Caki2 (cell line): ENCODE data around the gene HYI. TPM values are rescaled to one million over a fixed set of nuclear protein-coding genes. Genes with fewer than 3 reads are reported as not detected.
A peak's percentile ranks its signal among the peaks of the same experiment; 100 is the strongest.
"Not testable (repeated sequence)": the region's sequence is repeated elsewhere in the genome, so short reads cannot be mapped to it uniquely, and the experiment has no call there.

Experiments
- DNase-seq: peaks from one replicate; pipeline ENCODE4 v3.0.0-alpha.2; 2015; ENCODE audit warnings: low read depth
- in situ Hi-C: cut with HindIII; loops from 2 replicates; pipeline ENCODE4 v1.10.0; 2016; ENCODE audit warnings: low sequenced_read_pairs, low pct_unique_long_range_greater_than_20kb, mixed read lengths
- total RNA-seq: library from RNA; depleted of rRNA; stranded (reverse); fragments of >200 nt; shearing (Covaris generic); gene quantifications from 2 replicates; pipeline ENCODE4 v1.2.3, GENCODE V29; 2014; ENCODE audit warnings: low replicate concordance

HYI gene
- total RNA-seq, 1 experiment from 2014 or later = 79.4 TPM

DNA sequence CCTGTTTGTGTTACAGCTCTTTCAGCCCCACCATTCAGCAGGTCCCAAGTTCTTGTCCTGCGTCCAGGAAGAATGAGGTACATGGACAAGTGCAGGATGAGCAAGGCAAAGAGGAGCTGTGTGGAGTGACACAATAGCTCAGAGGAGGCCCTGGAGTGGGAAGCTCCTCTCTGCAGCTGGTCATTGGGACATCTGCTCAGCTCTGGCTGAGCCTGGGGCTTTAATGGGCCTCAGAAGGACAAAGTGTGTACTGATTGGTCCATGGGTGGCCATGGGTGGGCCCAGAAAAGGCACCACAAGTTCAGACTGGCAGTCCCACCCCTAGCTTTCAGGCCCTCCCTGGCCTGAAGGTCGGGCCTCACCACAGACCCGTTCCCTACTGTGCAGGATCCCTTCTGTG lies 14.7 kb upstream of the HYI start:
- in situ Hi-C loops = no loop called here
- no peak for DNase-seq

DNA sequence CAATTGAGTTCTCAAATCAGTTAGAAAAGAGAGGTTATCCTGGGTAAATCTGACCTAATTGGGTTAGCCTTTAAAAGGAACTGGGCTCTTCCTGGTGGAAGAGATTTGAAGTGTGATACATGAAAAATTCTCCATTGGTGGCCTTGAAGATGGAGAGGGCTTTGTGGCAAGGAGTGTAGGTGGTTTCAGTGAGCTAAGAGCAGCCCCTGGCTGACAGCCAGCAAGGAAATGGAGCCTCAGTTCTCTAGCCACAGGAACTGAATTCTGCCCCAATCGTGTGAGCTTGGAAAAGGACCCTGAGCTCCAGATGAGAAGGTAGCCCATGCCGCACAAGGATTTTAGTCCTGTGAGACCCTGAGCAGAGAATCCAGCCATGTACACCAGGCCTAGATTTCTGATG lies 12.7 kb upstream of the HYI start:
- in situ Hi-C loops = no loop called here
- no peak for DNase-seq

DNA sequence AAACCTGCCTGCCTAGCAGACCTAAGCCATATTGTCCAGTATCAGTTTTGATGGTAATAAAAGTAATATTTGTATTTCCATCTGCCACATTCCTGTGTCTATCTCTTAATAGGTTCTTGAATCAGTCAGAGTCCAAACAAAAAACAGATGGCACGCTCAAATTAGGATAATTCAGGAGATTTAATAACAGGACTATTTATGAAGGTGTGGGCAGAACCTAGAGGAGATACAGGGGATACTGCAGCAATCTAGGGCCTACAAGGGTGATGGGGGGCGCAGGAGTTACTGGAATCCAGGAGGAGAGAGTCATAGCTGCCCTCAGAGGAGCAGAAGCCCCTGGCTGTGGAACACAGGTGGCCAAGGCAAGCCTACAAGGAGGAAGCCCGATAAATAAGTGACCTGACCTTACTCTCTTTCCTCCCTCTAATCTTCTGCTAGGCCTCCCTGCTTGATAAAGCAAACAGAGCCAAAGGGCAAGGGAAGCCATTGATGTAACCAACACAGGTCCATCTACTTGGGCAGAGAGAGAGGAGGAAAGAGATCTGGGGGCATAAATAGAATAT lies 11.9 kb upstream of the HYI start:
- DNase-seq = no peak
- in situ Hi-C loops = no loop called here

DNA sequence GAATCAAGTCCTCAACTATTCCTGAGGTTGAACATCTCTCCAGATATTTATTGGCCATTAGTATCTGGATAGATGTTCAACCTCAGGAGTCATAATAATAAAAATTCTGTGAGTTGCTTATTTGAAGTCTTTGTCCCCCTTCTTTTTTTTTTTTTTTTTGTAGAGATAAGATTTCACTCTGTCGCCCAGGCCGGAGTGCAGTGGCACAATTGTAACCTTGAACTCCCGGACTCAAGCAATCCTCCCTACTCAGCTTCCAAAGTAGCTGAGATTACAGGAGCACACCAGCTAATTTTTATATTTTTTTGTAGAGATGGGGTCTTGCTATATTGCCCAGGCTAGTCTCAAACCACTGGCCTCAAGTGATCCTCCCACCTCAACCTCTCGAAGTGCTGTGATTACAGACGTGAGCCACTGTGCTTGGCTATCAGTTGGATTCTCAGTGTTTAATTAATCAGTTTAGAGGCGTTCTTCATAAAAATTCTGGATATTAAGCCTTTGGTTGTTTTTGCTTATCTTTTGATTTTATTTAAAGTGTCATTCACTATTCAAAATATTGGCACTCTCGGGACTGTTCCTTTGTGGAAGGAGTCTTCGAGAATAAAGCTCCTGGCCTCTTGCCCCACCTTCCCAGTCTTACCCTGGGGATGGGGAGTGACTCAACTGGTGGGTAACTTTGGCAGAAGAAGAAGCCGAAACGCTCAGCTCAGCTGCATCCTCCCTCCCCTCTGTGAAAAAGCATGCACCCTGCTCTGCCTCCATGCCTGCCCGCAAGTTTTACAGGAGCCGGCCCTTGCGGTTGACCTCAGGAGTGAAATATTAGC lies 11.2 kb upstream of the HYI start:
- no peak for DNase-seq
- in situ Hi-C loops = no loop called here

DNA sequence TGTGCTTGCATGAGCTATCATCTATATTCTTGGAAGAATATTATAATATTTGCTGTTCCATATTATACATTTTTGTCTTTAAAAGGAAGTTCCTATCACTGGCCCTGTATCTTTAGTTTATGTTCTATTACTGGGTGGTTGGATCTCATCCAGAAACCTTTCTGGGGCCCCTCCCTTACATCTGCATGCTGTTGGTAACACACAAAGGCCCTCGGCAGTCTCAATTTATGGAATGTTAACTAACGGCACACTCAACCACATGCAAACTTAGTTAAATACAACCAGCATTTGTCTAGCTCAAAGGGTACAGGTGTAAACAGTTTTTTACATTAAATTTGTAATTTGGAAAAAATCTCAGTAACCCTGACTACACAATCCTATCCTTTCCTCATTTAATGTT lies 9.7 kb upstream of the HYI start:
- in situ Hi-C loops = no loop called here

DNA sequence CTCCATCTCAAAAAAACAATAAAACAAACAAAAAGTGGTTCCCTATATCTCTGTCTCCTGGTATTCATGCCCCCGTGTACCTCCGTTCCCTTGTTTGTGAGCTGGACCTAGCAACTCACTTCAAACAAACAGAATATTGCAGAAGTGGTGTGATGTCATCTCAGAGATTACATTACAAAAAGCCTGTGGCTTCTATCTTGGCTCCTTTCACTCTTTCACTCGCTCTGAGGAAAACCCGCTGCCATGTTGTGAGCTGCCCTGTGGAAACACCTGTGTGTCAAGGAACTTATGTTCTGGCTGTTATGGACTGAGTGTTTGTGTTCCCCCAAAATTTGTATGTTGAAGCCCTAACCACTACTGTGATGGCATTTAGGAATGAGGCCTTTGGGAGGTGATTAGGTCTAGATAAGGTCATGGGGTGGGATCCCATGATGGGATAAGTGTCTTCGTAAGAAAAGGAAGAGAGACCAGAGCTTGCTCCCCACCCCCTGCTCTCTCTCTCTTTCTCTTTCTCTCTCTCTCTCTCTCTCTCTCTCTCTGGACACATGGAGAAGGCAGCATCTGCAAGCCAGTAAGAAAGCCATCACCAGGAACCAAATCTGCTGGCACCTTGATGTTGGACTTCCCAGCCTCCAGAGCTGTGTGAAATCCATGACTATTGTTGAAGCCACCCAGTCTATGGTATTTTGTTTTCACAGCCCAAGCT lies 7.4 kb upstream of the HYI start:
- in situ Hi-C loops = no loop called here
- no peak for DNase-seq

More for the DNA sequence above, 9.7 kb upstream of the HYI start:
- DNase-seq = no peak

DNA sequence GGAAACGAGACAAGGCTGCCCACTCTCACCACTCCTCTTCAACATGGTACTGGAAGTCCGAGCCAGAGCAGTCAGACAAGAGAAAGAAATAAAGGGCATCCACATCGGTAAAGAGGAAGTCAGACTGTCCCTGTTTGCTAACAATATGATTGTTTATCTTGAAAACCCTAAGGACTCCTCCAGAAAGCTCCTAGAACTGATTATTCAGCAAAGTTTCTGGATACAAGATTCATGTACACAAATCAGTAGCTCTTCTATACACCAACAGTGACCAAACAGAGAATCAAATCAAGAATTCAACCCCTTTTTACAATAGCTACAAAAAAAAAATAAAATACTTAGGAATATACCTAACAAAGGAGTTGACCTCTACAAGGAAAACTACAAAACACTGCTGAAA lies 4.6 kb upstream of the HYI start:
- DNase-seq, in situ Hi-C loops: not testable (repeated sequence)

DNA sequence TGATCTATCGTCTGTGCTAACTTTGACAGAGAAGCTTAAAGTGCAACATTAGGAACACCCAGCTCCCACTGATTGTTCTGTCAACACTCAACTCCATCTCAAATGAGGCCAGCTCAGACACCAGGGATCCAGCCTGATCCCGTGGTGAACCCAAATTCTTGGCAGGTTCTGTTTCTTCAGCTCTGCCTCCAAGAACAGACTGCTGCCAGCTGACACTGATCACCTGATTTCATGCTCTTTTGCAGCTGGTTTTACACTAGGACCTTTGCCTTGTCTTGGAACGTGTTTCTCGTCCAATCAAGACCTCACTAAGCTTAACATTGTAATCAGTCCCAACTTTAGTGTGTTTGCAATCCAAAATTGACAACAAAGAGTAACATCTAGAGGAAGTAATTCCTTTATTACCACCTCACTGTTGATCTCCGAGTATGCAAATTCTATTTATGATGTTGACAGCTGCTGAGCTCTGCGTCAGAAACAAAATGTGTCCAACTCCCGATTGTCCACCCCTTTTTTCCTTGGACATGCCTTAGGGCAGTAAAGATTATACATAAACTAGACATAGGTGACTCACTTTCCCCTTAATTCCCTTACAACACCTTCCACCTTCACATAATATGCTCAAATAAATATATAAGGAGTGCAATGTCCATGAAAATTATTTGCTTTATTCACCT lies 1.6 kb upstream of the HYI start:
- in situ Hi-C loops = no loop called here
- DNase-seq = no peak

DNA sequence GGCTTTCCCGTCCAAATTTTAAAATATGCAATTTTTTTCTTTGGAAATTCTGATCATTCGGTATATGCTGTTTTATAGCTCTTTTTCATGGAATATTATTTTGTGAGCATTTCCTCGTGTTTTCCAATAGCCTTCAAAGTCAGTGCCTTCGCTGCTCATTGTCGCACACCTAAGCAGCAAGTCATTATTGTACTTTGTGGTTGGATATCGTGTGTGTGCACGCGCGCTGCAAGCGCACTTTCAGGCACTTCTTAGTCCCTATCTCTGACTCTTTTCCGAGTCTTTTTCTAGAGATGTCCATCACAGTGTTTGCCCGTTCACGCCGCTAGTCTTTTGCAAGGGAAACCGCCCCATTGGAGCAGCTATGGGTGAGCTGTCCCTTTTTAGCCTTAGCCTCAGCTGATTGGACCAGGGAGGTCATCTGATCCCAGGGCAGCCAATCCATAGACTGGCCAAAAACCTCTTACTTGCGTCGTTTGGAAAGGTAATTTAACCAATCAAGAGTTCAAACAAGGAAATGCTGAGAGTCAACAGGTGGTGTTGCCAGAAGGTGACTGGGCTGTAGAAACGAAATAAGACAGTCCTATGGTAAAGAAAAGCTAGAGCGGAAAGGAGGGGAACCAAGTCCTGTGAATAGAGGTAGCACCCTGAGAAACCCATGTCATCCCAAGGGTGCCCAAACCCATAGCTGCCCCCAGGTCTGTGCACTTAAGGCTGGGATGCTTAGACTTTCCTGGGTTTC lies 710 bp upstream of the HYI start:
- peak; percentile 82 for DNase-seq
- in situ Hi-C loops = no loop called here

DNA sequence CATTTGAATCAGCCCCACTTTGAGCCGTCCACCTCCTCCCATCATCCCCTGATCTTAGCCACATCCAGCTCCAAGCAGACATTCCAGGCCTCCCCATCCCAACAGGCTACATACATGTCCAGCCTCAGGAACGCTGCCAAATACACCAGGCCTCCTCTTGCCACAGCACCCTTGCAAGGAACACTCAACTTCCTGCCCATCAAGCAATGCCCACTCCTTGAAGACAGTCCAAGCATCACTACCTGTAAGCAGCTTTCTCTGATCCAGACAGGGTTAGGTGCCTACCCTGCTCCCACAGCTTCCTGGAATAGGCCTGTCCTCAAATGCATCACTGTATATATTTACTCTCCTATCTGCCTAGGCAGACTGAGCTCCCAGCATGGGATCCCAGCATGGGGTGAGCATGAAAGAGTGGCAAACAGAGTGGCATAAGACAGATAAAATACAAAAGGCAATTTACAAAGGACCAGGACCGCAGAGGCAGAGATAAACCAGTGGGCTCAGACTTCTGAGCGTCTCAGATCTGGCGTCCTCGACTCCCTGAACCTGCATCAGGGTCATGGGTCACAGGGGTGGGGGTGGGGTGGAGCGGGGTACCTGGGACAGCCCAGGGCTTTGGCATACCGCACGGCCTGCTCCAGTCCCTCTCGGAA lies 816 bp downstream of the HYI start:
- DNase-seq = peak; percentile 22
- in situ Hi-C loops = no loop called here

DNA sequence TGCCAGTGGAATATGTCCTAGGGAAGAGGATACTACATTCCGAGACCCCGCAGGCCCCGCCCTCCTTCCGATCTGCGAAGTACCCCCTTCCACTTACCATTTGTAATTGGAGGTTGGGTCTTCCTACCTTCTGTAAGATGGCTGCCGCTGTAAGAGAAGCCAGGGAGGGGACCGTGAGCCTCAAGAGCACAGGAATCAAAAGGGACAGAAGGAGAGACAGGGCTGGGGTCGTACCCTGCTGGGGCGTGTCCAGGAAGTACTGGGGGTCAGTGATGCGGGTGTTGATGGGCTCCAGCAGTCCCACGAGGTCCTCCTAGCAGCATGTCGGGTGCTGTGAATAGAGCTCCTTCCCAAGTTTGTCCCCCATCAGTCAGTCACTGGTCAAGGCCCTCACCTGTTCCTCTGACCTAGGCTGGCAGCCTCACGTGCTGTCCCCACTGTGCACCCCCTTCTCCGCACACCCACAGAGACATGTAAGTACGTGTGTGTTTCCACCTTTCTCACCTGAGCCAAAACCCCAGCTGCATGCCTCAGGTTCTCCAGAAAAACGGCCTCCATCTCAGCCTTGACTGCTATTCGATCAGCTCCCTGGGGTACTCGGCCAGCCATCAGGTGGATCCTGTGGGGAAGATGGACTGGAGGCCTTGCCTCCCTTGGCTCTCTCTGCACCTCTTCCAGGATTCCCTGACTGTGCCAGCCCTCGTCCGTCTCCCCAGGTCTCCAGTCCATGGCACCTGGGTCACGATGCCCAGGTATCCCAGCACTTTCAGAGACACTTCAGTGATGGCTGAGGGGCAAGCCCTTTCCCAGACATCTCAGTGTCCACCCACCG lies 1.8 kb downstream of the HYI start:
- DNase-seq = no peak
- in situ Hi-C loops = no loop called here

DNA sequence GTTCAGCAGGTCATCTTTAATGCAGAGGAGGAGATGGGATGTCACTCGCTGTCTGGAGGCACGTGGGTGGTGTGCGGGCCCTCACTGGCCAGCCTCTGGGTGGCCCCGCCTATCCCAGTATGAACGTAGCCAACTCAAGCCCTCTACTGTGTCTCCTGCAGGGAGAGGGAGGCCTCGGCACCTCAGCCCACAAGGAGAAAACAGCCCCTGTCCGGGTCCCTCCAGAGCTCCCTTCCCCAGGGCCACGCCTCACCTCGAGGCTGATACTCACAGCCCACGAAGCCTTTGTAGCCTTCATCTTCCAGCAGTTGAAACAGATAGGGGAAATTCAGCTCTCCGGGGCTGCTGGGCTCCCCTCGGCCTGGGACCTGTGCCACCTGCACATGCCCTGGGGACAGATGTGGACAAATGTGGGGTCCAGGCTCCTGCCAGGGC lies 2.6 kb downstream of the HYI start:
- DNase-seq = no peak
- in situ Hi-C loops = no loop called here

DNA sequence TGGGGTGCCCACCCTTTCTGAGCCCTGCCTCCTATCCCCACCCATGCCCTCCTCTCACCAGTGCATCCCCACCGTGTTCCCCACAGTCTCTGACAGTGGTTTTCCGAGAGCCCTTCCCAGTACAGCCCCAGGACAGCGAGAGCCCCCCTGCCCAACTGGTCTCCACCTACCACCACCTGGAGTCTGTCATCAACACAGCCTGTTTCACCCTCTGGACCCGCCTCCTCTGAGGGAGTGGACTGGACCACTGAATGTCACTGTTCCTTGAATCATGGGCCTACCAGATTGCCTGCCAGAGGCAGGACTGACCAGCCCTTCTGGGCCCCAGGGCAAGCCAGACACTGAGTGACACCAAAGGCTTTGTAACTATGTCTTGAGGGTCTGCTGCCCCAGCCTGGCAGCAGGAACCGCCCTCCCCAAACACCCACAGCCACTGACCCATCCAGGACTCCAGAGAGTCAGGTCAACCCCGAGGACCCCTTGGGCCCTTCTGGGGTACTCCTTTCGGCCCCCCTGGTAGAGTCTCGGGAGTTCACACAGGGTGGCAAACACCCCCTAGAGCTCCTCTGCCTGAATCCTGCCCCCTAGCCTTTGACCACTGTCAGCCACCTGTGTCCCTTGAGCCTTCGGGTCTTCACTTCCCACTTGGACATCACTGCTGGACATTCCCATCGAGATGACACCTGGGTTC lies 3.3 kb downstream of the HYI start:
- DNase-seq = no peak
- in situ Hi-C loops = no loop called here

DNA sequence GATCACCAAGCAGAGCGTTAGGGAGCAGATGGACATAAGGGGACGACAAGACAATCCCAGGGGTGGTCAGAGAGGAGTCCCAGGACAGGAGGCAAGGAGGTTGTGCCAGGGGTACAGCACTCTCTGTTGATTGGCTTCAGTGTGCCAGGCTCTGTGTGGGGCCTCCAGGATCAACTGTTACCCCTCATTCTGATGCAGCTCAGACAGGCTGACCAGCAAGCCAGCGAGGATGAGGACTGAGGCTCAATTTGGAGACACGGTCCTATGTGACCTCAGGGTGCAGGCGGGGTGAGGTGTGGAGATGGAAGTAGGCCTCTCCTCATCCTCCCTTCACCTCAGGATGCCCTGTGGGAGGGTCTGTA lies 4.0 kb downstream of the HYI start:
- DNase-seq = no peak
- in situ Hi-C loops = no loop called here

DNA sequence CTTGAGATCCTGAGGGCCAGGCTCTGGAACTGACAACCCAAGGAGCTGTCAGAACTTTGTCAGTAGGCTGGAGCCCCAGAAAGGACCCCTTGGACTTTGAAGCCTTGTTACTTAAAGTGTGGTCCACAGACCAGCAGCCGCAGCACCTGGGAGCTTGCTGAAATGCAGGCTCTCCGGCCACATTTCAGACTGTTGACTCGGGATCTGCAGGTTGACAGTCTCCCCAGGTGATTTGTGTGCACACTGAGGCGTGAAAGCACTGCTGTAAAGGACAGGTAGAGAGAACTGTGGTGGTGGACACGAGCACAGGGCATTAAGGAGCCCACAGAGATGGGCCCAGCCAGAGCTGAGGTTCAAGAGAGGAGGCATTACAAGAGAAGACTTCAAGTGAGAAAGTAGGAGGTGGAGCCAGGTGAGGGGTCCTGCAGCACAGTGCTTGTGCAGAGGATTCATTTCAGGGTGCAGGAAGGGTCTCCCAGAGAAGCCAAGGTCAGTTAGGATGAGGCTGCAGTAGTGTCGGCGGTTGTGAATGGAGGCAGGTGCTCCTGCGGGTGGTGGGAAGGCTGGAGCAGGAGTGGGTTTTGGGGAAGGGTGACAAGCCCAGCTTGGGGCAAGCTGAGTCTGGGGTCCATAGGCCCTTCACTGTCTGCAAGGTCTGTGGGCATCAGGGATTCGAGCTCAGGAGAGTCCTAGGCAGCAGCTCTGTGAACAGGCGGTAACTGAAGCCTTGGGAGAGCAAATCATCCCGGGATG lies 4.6 kb downstream of the HYI start:
- in situ Hi-C loops = no loop called here
- DNase-seq = no peak
